CD14-positive monocyte (primary cell): ENCODE data around the gene LACTBL1. TPM values are rescaled to one million over a fixed set of nuclear protein-coding genes. Genes with fewer than 3 reads are reported as not detected.

ENCODE experiments used
- DNase-seq, 3 donors: peaks; one replicate each; pipeline ENCODE4 v3.0.0-alpha.2; 2011 to 2022
- H2AFZ ChIP-seq: 2 replicates; pipeline ENCODE4 v1.6.0; 2012; ENCODE audit warnings: mild to moderate bottlenecking, low read depth, low read length, inconsistent platforms; ENCODE audit not compliant: insufficient read depth, poor library complexity, severe bottlenecking
- H3K27ac ChIP-seq, 2 donors: 1 replicate in 1 of 2; 2 replicates in 1 of 2; pipeline ENCODE4 v1.5.1; 2012 to 2013; ENCODE audit warnings: low read length in 2 of 2, control low read depth in 1 of 2, inconsistent platforms in 1 of 2, low read depth in 1 of 2, mild to moderate bottlenecking in 1 of 2
- H3K27me3 ChIP-seq, 2 donors: one replicate each; pipeline versions ENCODE4 v1.6.0 to v1.6.1; 2011 to 2013; ENCODE audit warnings: low read length in 2 of 2; ENCODE audit not compliant: control insufficient read depth in 2 of 2, insufficient read depth in 2 of 2
- H3K36me3 ChIP-seq, 2 donors: replicated peaks in 1 of 2; 1 replicate in 1 of 2; 2 replicates in 1 of 2; pipeline versions ENCODE4 v1.5.1 to v1.6.1; 2012 to 2013; ENCODE audit warnings: low read length in 2 of 2, control low read depth in 1 of 2, inconsistent platforms in 1 of 2, mild to moderate bottlenecking in 1 of 2; ENCODE audit not compliant: insufficient read depth in 2 of 2, control insufficient read depth in 1 of 2
- H3K4me1 ChIP-seq, 2 donors: 1 replicate in 1 of 2; 2 replicates in 1 of 2; pipeline versions ENCODE4 v1.5.1 to v1.6.1; 2012 to 2013; ENCODE audit warnings: low read length in 2 of 2, control low read depth in 1 of 2, inconsistent platforms in 1 of 2, mild to moderate bottlenecking in 1 of 2, moderate library complexity in 1 of 2; ENCODE audit not compliant: insufficient read depth in 2 of 2, control insufficient read depth in 1 of 2
- H3K4me2 ChIP-seq: replicated peaks from 2 replicates; pipeline ENCODE3; 2012; ENCODE audit warnings: low read length, moderate library complexity, mild to moderate bottlenecking; ENCODE audit not compliant: poor library complexity, severe bottlenecking; ENCODE audit errors: extremely low read depth
- H3K4me3 ChIP-seq, 3 experiments: fragments of 200-600 bp in 1 of 3; sonication (generic) in 1 of 3; replicated peaks in 1 of 3; 1 replicate in 2 of 3; 2 replicates in 1 of 3; pipeline ENCODE4 v1.5.1; 2011 to 2013; ENCODE audit warnings: low read length in 3 of 3, mild to moderate bottlenecking in 3 of 3, control low read depth in 2 of 3, low read depth in 2 of 3, inconsistent platforms in 1 of 3, moderate library complexity in 1 of 3
- H3K79me2 ChIP-seq: 2 replicates; pipeline ENCODE4 v1.6.0; 2012; ENCODE audit warnings: mild to moderate bottlenecking, control low read depth, inconsistent platforms, low read length, moderate library complexity; ENCODE audit not compliant: insufficient read depth
- H3K9ac ChIP-seq: 2 replicates; pipeline ENCODE4 v1.6.0; 2017; ENCODE audit warnings: low read length, mild to moderate bottlenecking; ENCODE audit not compliant: insufficient read depth, poor library complexity, severe bottlenecking
- H3K9me3 ChIP-seq, 2 donors: replicated peaks in 1 of 2; 1 replicate in 1 of 2; 2 replicates in 1 of 2; pipeline versions ENCODE4 v1.5.1 to v1.6.1; 2012 to 2013; ENCODE audit warnings: low read length in 2 of 2, control low read depth in 1 of 2; ENCODE audit not compliant: control insufficient read depth in 1 of 2, insufficient read depth in 1 of 2
- H4K20me1 ChIP-seq: 2 replicates; pipeline ENCODE4 v1.6.0; 2012; ENCODE audit warnings: mild to moderate bottlenecking, low read length, control low read depth, moderate library complexity; ENCODE audit not compliant: insufficient read depth
- H3K27ac Mint-ChIP-seq, 7 donors: one replicate each; pipeline ENCODE4 v1.8.0; 2020; ENCODE audit warnings: mild to moderate bottlenecking in 7 of 7, mixed read lengths in 7 of 7, moderate library complexity in 6 of 7, inconsistent platforms in 2 of 7
- H3K27me3 Mint-ChIP-seq, 3 donors: one replicate each; pipeline ENCODE4 v1.8.0; 2021 to 2022; ENCODE audit warnings: low read depth in 3 of 3, mild to moderate bottlenecking in 3 of 3, mixed read lengths in 3 of 3, moderate library complexity in 3 of 3, inconsistent platforms in 1 of 3
- H3K36me3 Mint-ChIP-seq, 2 donors: one replicate each; pipeline ENCODE4 v1.8.0; 2020; ENCODE audit warnings: mixed read lengths in 2 of 2, inconsistent platforms in 1 of 2, mild to moderate bottlenecking in 1 of 2
- H3K4me1 Mint-ChIP-seq: one replicate; pipeline ENCODE4 v1.8.0; 2020; ENCODE audit warnings: mild to moderate bottlenecking, mixed read lengths
- H3K4me3 Mint-ChIP-seq, 2 donors: one replicate each; pipeline ENCODE4 v1.8.0; 2020; ENCODE audit warnings: mild to moderate bottlenecking in 2 of 2, mixed read lengths in 2 of 2, moderate library complexity in 1 of 2
- H3K9me3 Mint-ChIP-seq, 7 donors: one replicate each; pipeline ENCODE4 v1.8.0; 2020 to 2022; ENCODE audit warnings: mixed read lengths in 7 of 7, mild to moderate bottlenecking in 6 of 7, moderate library complexity in 6 of 7, inconsistent platforms in 2 of 7
- CTCF ChIP-seq: fragments of 200-600 bp; IDR thresholded peaks from one replicate; pipeline ENCODE4 v1.8.0; 2022; ENCODE audit warnings: antibody characterized with exemption, mild to moderate bottlenecking
- WGBS: methylation state at CpG from one replicate; pipeline ENCODE4 v1.1.5; 2013; ENCODE audit warnings: missing lambda C conversion rate; ENCODE audit not compliant: insufficient coverage; 5-methylcytosine and 5-hydroxymethylcytosine counted together
- intact Hi-C, 2 donors: fragments of 100-400 bp; cut with micrococcal nuclease; formaldehyde crosslinking; loops; one replicate each; pipeline versions ENCODE4 v1.15.0 to v1.15.1; 2023
- polyA plus RNA-seq, 3 donors: library from polyadenylated mRNA; depleted of rRNA in 1 of 3; unstranded in 2 of 3; stranded (reverse) in 1 of 3; fragments of 300-500 nt in 2 of 3; fragments of >200 nt in 1 of 3; fragmentation: Illumina TruSeq in 2 of 3; gene quantifications; 1 replicate in 2 of 3; 2 replicates in 1 of 3; pipeline ENCODE4 v1.2.3, GENCODE V29; 2012 to 2021

Gene LACTBL1
- polyA plus RNA-seq, 3 donors, result not detected

GRCh38 chr1:22944346-22945055 is 28.2 kb downstream of the LACTBL1 start:
- Mint-ChIP-seq H3K4me3 (no peak overlapping the region), H3K27ac (no peak overlapping the region), H3K9me3 (peaks cover 7 to 23% (median 19%) of the 10 kb centered on the region in 7 donors), H3K27me3 (peaks cover 14 to 36% (median 29%) of the 10 kb centered on the region in 3 donors), H3K36me3 (no peaks in the 10 kb centered on the region), H3K4me1 (no peaks in the 10 kb centered on the region)
- Histone ChIP-seq H3K27me3 (peaks cover 2 to 5% of the 10 kb centered on the region in 2 donors), H3K27ac (no peak overlapping the region), H2AFZ (no peak overlapping the region), H3K79me2 (no peaks in the 10 kb centered on the region), H3K4me3 (no peak overlapping the region), H3K4me2 (no peak overlapping the region), H3K9me3 (peaks cover 6 to 8% of the 10 kb centered on the region in 2 donors), H3K4me1 (no peaks in the 10 kb centered on the region), H3K36me3 (no peaks in the 10 kb centered on the region), H3K9ac (no peak overlapping the region), H4K20me1 (no peaks in the 10 kb centered on the region)
- no CpG with 5 or more reads among the region's 4 CpGs for WGBS
- intact Hi-C loops, result no loop called here
- no peak for DNase-seq
- TF ChIP-seq CTCF, result no peak

- Mint-ChIP-seq H3K4me3 (no peak overlapping the region), H3K4me1 (no peaks in the 10 kb centered on the region), H3K36me3 (no peaks in the 10 kb centered on the region), H3K27me3 (peaks cover 6 to 14% (median 14%) of the 10 kb centered on the region in 3 donors), H3K9me3 (peaks cover 7 to 21% (median 18%) of the 10 kb centered on the region in 7 donors), H3K27ac (no peak overlapping the region)
- intact Hi-C loops, result no loop called here
- Histone ChIP-seq H3K4me1 (no peaks in the 10 kb centered on the region), H3K27ac (no peak overlapping the region), H3K4me2 (no peak overlapping the region), H2AFZ (no peak overlapping the region), H3K4me3 (no peak overlapping the region), H3K36me3 (no peaks in the 10 kb centered on the region), H3K79me2 (no peaks in the 10 kb centered on the region), H3K27me3 (peaks cover 0 to 2% of the 10 kb centered on the region in 2 donors), H4K20me1 (no peaks in the 10 kb centered on the region), H3K9ac (no peak overlapping the region), H3K9me3 (peaks cover 6 to 8% of the 10 kb centered on the region in 2 donors)
- no peak for TF ChIP-seq CTCF
- DNase-seq, result no peak
- no CpG with 5 or more reads among the region's 2 CpGs for WGBS
Measured at GRCh38 chr1:22941257-22941656, 31.4 kb downstream of the LACTBL1 start.
